Activated T-cell treated with anti-CD3 and anti-CD28 coated beads, Interleukin-2, amount 50 U/mL, for 72 hours (primary cell): ENCODE measurements around the gene OR51D1. TPM values are rescaled to one million over a fixed set of nuclear protein-coding genes. Genes with fewer than 3 reads are reported as not detected.

Source experiments
- total RNA-seq, 2 donors: library from RNA; stranded (reverse); gene quantifications; one replicate each; pipeline ENCODE4 v1.2.3, GENCODE V29; 2022

OR51D1 gene
- total RNA-seq, 2 donors from 2014 or later, result not detected

Other genes starting within 250 kb of the OR51D1 start
- 10 to 100 TPM; 26.5 to 35.3 TPM for gene TRIM21, start 243.8 kb upstream of the OR51D1 start, total RNA-seq
- not detected for gene OR52K2, start 188.2 kb upstream of the OR51D1 start, total RNA-seq
- gene OR52K1, start 154.8 kb upstream of the OR51D1 start, total RNA-seq, result not detected
- not detected for gene OR52M1, start 92.3 kb upstream of the OR51D1 start, total RNA-seq
- not detected for gene OR52I2, start 55.7 kb upstream of the OR51D1 start, total RNA-seq
- gene OR52I1, start 43.4 kb upstream of the OR51D1 start, total RNA-seq, result not detected
- 10 to 100 TPM; 17.1 to 22.3 TPM for gene TRIM68, start 29.2 kb upstream of the OR51D1 start, total RNA-seq
- not detected for gene OR51E1, start 6.5 kb downstream of the OR51D1 start, total RNA-seq
- not detected for gene OR51E2, start 60.4 kb downstream of the OR51D1 start, total RNA-seq
- gene MMP26, start 67.3 kb downstream of the OR51D1 start, total RNA-seq, result not detected
- not detected for gene OR51F1, start 132.5 kb downstream of the OR51D1 start, total RNA-seq
- gene OR52R1, start 166.9 kb downstream of the OR51D1 start, total RNA-seq, result not detected
- gene OR51F2, start 183.8 kb downstream of the OR51D1 start, total RNA-seq, result not detected
- gene OR51S1, start 211.7 kb downstream of the OR51D1 start, total RNA-seq, result not detected
- not detected for gene OR51T1, start 244.4 kb downstream of the OR51D1 start, total RNA-seq